GM12892 (cell line): ENCODE results near the gene SORBS1.

ENCODE experiments used
- POLR2A ChIP-seq: IDR thresholded peaks from 2 replicates; pipeline ENCODE4 v1.6.1; 2011; ENCODE audit warnings: low read depth, low read length, control low read depth
- POLR2AphosphoS5 ChIP-seq: IDR thresholded peaks from 2 replicates; pipeline ENCODE4 v1.6.1; 2011; ENCODE audit warnings: low read depth, low read length, control low read depth

DNA sequence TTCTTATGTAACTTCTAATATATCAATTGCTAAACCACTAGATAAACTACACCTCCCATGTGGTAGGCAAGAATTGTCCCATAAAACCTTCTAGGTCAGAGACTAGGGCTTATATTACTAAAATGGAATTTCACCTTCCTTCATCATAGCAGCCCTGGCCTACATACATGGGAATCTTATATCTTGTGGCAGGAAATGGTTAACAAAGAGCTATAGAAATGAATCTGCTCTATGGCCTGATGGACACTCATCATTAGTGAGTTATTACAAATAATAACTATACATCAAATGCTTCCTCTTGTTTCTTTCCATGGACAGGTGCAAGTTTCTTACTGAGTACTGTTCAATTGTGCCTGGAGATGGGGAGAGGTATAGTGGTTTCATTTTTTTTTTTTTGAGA is 208.0 kb downstream of the SORBS1 start:
- TF ChIP-seq POLR2AphosphoS5 (no peak), POLR2A (no peak)
